ENCODE measurements around the gene RTP3. TPM values are rescaled to one million over a fixed set of nuclear protein-coding genes. Genes with fewer than 3 reads are reported as not detected.

Gene RTP3
- polyA plus RNA-seq, 1 of the 3 experiments (the other 2 are of a cell fraction), result not detected

DNA sequence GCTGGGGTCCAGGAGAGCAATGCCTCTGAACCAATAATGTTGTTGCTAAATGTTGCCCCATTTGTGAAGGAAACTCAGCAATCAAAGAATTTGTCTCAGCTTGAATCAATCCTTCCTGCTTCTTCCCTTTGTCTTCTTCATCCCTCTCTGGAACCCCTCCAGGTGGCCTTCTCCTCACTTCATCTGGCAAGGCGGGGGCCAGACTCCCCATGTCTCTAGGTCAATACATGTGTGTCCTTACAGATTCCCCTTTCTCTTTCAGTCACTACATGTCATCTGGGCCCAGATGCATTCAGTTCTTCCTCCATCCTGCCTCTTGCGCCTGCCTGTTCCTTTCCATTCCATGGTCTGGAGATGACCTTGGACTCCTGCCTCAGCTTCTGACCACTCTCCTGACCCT, 25.0 kb upstream of the RTP3 start:
- H3K4me2 ChIP-seq, result no peak overlapping the region
- POLR2A ChIA-PET, result no interaction called here
- TF ChIP-seq TEAD4 (IDR thresholded peaks at IDR 0.05; ENCODE audit: borderline replicate concordance, insufficient read depth), result no peak
- no peak for TF ChIP-seq RFX5 (IDR thresholded peaks at IDR 0.05; ENCODE audit: low read length)
- no peak for TF ChIP-seq MXI1 (IDR thresholded peaks at IDR 0.05; ENCODE audit: low read depth, low read length)
- TF ChIP-seq TCF12 (IDR thresholded peaks at IDR 0.05), result no peak
- TF ChIP-seq EP300 (IDR thresholded peaks at IDR 0.05; ENCODE audit: borderline replicate concordance in 1 of 2, low read depth in 1 of 2, low read length in 1 of 2), result no peak
- no peak for TF ChIP-seq JUND (IDR thresholded peaks at IDR 0.05)
- no peak for TF ChIP-seq FOXJ3 (CRISPR knock-in tag; IDR thresholded peaks at IDR 0.05)
- TF ChIP-seq, protein P1, sequence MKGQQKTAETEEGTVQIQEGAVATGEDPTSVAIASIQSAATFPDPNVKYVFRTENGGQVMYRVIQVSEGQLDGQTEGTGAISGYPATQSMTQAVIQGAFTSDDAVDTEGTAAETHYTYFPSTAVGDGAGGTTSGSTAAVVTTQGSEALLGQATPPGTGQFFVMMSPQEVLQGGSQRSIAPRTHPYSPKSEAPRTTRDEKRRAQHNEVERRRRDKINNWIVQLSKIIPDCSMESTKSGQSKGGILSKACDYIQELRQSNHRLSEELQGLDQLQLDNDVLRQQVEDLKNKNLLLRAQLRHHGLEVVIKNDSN (IDR thresholded peaks at IDR 0.05; ENCODE audit: borderline replicate concordance, low read depth), result no peak
- TF ChIP-seq TAF1 (IDR thresholded peaks at IDR 0.05; ENCODE audit: borderline replicate concordance, low read depth, low read length), result no peak
- TF ChIP-seq CHD2 (IDR thresholded peaks at IDR 0.05; ENCODE audit: low read length, partially characterized antibody), result no peak
- no peak for TF ChIP-seq GABPA (IDR thresholded peaks at IDR 0.05; ENCODE audit: low read depth)
- no peak for TF ChIP-seq SIN3A (IDR thresholded peaks at IDR 0.05; ENCODE audit: borderline replicate concordance, low read depth, low read length)
- no peaks in the 10 kb centered on the region for H3K4me1 ChIP-seq (ENCODE audit: control insufficient read depth in 1 of 2, insufficient read depth in 2 of 2, low read depth in 1 of 2, low read length in 1 of 2)
- no peaks in the 10 kb centered on the region for H3K9me2 ChIP-seq
- DNase-seq, result no peak
- no peaks in the 10 kb centered on the region for H3F3A ChIP-seq (replicated peaks; ENCODE audit: insufficient read depth)
- H3K27me3 ChIP-seq (ENCODE audit: insufficient read depth), result peaks cover 12% of the 10 kb centered on the region; the same call in 1 of the 2 replicates
- H3K79me2 ChIP-seq (ENCODE audit: insufficient read depth), result no peaks in the 10 kb centered on the region
- H3K4me3 ChIP-seq (ENCODE audit: low read depth in 2 of 2, low read length in 1 of 2), result no peak overlapping the region
- no peak overlapping the region for H2AFZ ChIP-seq (ENCODE audit: low read depth)
- no peaks in the 10 kb centered on the region for H4K20me1 ChIP-seq (ENCODE audit: insufficient read depth)
- H3K27ac ChIP-seq (ENCODE audit: low read depth in 2 of 2, low read length in 1 of 2), result no peak overlapping the region
- H3K9me3 ChIP-seq, result no peaks in the 10 kb centered on the region; the same call in 1 of the 2 replicates
- H3K9ac ChIP-seq, result no peak overlapping the region
- no peaks in the 10 kb centered on the region for H3K36me3 ChIP-seq (replicated peaks in 1 of 2; ENCODE audit: control insufficient read depth in 1 of 2, insufficient read depth in 2 of 2, low read length in 1 of 2)
- CTCF ChIA-PET, result interaction anchor here (11.6 kb wide), 1 partner anchor 16 kb away, joined by 77 read pairs; no protein-coding TSS in a partner anchor
- WGBS (ENCODE audit: low lambda C conversion rate), result 16% methylated on average over 2 of the region's 2 CpGs

DNA sequence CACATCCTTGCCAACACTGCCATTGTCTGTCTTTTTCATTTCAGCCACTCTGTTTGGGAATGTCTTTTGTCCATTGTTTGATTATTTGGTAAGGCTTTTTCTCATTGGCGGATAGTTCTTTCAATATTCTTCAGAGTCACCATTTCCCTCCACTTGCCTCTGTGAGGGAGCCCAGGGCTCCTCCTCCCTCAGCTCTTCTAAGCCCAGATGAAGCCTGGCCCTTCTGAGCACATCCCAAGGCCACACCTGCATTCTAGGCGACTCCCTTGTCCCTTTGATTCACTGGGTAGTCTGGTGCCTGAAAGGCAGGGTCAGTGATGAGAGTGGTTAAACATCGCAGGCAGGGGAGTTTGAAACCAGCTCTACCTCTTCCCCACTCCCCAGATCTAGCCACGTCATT, 20.6 kb upstream of the RTP3 start:
- Histone ChIP-seq H3K27me3 (ENCODE audit: insufficient read depth) (peaks cover 8% of the 10 kb centered on the region; the same call in 1 of the 2 replicates), H3K4me3 (ENCODE audit: low read depth in 2 of 2, low read length in 1 of 2) (no peak overlapping the region), H4K20me1 (ENCODE audit: insufficient read depth) (no peaks in the 10 kb centered on the region), H3K4me1 (ENCODE audit: control insufficient read depth in 1 of 2, insufficient read depth in 2 of 2, low read depth in 1 of 2, low read length in 1 of 2) (no peaks in the 10 kb centered on the region), H3K36me3 (replicated peaks in 1 of 2; ENCODE audit: control insufficient read depth in 1 of 2, insufficient read depth in 2 of 2, low read length in 1 of 2) (no peaks in the 10 kb centered on the region), H3K4me2 (no peak overlapping the region), H3K9ac (no peak overlapping the region), H3K9me3 (no peaks in the 10 kb centered on the region; the same call in 1 of the 2 replicates), H3F3A (replicated peaks; ENCODE audit: insufficient read depth) (no peaks in the 10 kb centered on the region), H2AFZ (ENCODE audit: low read depth) (no peak overlapping the region), H3K79me2 (ENCODE audit: insufficient read depth) (no peaks in the 10 kb centered on the region), H3K27ac (ENCODE audit: low read depth in 2 of 2, low read length in 1 of 2) (no peak overlapping the region), H3K9me2 (no peaks in the 10 kb centered on the region)
- TF ChIP-seq, protein P2, sequence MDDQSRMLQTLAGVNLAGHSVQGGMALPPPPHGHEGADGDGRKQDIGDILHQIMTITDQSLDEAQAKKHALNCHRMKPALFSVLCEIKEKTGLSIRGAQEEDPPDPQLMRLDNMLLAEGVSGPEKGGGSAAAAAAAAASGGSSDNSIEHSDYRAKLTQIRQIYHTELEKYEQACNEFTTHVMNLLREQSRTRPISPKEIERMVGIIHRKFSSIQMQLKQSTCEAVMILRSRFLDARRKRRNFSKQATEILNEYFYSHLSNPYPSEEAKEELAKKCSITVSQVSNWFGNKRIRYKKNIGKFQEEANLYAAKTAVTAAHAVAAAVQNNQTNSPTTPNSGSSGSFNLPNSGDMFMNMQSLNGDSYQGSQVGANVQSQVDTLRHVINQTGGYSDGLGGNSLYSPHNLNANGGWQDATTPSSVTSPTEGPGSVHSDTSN (IDR thresholded peaks at IDR 0.05), result no peak
- TF ChIP-seq TCF12 (IDR thresholded peaks at IDR 0.05) (no peak), ELF1 (IDR thresholded peaks at IDR 0.05) (no peak), YY1 (IDR thresholded peaks at IDR 0.05; ENCODE audit: low read depth) (no peak), RXRA (IDR thresholded peaks at IDR 0.05; ENCODE audit: borderline replicate concordance, low read depth) (no peak), GATA2 (CRISPR knock-in tag; IDR thresholded peaks at IDR 0.05) (no peak), NFIC (IDR thresholded peaks at IDR 0.05; ENCODE audit: borderline replicate concordance) (no peak), FOSL2 (IDR thresholded peaks at IDR 0.05; ENCODE audit: borderline replicate concordance, low read depth) (no peak), CHD2 (IDR thresholded peaks at IDR 0.05; ENCODE audit: low read length, partially characterized antibody) (no peak), FOXJ3 (CRISPR knock-in tag; IDR thresholded peaks at IDR 0.05) (no peak)
- TF ChIP-seq, protein P3, sequence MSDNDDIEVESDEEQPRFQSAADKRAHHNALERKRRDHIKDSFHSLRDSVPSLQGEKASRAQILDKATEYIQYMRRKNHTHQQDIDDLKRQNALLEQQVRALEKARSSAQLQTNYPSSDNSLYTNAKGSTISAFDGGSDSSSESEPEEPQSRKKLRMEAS (IDR thresholded peaks at IDR 0.05; ENCODE audit: low read depth), result no peak
- TF ChIP-seq, protein P4, sequence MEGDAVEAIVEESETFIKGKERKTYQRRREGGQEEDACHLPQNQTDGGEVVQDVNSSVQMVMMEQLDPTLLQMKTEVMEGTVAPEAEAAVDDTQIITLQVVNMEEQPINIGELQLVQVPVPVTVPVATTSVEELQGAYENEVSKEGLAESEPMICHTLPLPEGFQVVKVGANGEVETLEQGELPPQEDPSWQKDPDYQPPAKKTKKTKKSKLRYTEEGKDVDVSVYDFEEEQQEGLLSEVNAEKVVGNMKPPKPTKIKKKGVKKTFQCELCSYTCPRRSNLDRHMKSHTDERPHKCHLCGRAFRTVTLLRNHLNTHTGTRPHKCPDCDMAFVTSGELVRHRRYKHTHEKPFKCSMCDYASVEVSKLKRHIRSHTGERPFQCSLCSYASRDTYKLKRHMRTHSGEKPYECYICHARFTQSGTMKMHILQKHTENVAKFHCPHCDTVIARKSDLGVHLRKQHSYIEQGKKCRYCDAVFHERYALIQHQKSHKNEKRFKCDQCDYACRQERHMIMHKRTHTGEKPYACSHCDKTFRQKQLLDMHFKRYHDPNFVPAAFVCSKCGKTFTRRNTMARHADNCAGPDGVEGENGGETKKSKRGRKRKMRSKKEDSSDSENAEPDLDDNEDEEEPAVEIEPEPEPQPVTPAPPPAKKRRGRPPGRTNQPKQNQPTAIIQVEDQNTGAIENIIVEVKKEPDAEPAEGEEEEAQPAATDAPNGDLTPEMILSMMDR (IDR thresholded peaks at IDR 0.05), result no peak
- ChIA-PET POLR2A (no interaction called here), CTCF (interaction anchor here (1.3 to 11.6 kb wide), 2 partner anchors 11 to 15 kb away, joined by 3 to 77 read pairs; no protein-coding TSS in a partner anchor)
- no peak for DNase-seq
- WGBS (ENCODE audit: low lambda C conversion rate), result 33% methylated on average over 4 of the region's 4 CpGs
